Limb (tissue), 2 donors: ENCODE measurements around the gene BARX2.

Experiments
- DNase-seq, 2 donors: peaks; one replicate each; pipeline ENCODE4 v3.0.0-alpha.2; 2016; ENCODE audit errors: extremely low spot score in 2 of 2

BARX2 gene

DNA sequence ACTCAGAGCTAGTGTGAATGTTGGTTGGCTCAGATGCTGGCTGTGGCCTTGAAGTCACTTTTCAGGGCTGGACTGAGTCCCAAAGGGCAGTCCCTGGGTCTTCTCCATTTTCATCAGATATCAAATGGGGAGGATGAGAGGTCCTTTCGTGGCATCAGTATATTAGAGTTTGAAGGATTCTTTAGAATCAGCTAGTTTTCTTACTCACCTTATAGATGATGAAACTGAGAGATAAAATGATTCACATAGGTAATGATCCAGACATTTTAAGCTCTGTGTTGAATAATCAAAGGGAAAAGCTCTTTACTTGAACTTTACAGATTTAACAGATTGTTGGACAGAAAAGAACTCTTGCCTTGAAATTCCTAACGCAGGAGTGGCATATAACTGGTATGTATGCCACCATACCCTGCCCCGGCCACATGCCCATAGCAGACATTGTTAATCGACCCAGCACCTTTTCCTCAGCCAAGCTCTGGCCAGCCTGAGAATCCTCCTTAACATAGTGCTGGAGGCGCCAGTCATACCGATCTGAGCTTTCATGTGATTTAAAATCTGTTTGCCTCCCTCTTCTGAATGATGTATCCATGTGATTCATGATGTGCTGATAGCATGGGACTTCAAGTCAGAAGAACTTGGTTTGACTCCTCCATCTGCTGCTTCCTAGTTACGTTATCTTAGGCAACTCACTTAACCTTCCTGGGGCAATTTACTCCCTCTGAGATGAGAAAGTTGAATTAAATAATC lies 60.0 kb downstream of the BARX2 start:
- DNase-seq = no peak

DNA sequence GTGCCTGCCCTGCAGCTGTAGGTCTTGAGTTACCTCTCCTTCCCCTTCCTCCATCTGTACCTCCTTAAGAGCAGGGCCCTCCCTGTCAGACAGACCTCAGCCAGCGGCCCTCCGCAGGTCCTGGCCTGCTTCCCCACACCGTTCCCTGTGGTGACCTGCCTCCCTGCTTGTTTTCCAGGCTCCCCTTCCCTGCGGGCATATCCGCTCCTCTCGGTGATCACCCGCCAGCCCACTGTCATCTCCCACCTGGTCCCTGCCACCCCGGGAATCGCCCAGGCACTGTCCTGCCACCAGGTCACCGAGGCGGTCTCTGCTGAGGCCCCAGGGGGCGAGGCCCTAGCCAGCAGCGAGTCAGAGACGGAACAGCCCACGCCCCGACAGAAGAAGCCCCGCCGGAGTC lies 60.9 kb downstream of the BARX2 start:
- no peak for DNase-seq

DNA sequence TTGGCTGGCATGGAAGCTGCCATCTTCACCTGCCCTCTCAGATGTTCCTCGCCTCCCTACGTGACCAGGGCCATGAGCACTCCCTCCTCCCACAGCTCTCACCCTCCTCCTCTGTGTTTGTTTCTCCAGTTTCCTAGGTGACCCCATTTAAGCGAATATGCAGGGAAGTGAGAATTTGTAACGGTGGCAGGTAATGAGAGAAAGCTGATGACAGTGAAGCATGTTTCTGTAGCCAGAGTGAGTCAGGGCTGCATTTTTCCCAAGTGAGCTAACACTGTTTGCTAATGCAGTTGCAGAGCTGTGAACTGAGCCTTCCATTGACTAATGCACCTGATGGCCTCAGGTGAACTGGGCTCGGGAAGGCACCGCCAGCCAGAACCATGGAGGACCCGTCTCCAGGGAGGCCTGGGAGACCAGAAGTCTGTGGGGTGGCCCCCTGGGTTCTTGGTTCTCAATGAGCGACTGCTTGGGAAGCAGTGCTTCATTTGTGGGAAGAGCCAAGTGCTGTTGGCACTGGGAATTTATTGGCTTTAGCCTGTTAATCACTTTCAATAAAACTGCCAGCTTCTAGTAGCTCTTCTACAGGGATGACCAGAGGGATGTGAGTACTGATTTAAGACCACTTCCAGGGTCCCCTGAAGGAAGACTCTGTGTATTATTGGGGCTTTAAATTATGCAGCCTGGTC lies 64.5 kb downstream of the BARX2 start:
- no peak for DNase-seq

DNA sequence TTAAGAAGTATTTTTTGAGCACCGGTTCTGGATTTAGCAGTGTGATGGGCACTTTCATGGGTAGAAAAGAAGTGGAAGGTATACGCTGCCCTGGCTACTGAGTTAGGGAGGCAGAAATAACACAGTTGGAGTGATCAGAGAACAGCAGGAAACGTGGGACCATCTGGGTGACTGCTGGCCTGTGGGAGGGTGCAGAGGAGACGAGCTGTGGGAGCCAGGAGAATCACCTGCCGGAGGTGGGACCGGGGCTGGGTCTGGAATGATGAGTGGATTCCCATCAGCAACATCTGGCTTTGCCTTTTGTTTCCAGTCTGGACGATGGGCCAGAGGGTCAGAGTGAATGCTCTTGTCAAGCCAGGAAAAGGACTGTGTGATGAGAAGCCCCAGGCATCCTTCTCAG lies 66.5 kb downstream of the BARX2 start:
- no peak for DNase-seq

DNA sequence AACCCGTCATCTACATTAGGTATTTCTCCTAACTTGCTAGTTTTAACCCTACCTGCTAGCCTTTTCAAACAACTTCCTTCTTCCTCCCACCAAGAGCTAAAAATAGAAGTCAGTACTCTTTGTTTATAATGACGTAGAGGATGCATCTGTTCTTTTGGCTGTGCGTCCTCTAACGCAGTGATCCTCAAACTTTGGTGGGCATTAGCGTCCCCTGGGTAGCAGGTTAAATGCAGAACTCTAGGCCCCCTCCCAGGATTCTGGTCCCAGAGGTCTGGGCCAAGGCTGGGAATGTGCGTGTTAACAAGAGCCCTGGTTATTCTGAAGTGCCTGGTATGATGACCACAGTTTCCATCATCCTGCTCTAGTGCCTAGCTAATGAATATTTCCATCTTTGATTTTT lies 67.6 kb downstream of the BARX2 start:
- DNase-seq = no peak

DNA sequence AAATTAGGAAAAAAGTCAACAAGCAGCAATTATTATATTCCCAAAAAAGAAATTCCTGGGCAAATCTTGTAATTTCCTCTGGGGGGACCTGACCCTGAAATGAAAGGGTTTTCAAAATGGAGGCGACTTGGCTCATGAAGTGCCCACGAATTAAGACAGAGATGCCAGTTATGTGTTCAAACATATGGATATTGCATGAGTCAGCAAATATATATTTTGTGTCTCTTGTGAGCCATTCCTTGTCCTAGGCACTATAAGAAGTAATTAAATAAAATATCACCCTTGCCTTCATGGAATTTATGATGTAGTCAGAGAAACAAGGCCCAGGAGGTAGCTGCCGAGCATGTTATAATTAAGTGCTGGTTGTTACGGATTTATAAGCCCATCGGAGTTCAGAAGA lies 68.6 kb downstream of the BARX2 start:
- no peak for DNase-seq

DNA sequence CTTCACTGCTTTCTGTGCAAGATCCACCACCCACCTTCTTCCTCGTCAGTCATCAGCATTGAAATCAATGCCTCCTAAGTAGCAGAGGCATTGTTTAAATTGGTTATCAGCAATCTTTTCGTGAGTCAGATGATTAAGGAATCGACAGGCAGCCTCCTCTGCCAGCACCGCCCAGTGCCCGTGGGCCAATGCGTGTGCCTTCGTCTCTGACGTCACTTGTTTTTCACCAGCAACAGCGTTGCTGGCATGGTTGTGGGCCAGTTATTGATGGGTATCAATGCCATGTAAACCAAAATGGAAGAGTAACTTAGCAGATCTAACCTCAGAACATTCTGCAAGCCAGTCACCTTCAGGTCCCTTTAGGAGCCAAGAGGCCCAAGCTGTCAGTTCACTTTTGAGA lies 69.6 kb downstream of the BARX2 start:
- DNase-seq = no peak

DNA sequence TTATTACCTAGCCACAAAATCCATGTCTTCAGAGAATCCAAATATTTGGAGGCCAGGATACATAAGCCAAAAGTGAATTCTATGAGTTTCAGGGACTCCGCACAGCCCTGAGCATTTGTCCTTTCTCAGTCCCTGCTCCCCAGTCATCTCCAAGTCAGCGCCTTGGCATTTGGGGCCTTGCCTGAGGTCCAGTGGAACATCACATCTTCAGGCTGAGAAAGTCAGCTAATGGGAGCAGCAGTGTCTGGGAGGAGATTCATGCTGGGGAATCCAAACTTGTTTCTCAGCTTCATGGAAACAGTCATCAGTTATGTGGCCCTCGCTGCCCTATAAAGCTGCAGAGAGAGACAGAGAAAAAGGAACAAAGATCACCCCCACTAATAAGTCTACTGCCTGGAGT lies 70.9 kb downstream of the BARX2 start:
- DNase-seq = no peak

DNA sequence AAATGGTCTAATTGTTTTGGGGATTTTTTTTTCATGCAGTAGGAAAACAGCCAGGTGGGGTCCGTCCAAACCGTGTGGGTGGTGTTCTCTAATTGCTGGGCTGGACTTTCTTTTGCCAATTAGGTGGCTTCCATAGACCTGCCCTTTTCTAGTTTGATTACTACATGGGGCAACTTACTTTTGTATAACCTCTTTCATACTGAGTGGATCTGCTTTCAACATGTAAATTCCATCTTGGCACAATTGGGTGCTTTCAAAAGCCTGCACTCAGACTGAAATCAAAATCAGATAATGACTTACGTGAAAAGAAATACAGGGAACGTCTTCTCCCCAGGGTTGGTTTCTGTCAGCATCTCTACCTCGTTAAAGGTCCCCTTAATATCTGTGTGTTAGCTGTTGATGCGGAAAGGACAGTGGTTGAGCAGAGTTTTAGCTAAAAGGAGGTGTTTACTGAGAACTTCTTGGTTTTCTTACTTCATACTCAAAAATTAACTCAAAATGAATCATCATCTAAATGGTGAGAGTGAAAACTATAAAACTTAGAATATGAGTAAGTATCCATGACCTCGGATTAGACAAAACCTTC lies 72.1 kb downstream of the BARX2 start:
- no peak for DNase-seq

DNA sequence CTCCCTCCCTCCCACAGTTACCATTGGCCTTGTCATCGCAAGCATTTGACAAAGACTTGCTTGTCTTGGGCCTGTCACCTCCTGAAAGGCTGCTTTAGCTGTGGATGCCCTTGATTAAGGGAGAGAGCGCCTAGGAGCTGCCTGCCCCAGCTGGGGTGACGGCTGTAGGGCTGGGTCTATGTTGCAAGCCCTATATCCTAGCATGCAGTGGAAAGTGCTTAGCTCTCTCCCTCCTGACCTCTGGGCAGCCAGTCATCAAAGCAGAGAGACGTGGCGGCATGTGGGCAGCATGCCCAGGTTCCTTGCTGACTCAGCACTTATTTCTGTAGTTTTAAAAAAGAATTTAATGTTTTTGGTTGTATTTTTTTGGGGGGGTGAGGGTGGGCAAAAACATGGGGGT lies 75.9 kb downstream of the BARX2 start:
- no peak for DNase-seq

DNA sequence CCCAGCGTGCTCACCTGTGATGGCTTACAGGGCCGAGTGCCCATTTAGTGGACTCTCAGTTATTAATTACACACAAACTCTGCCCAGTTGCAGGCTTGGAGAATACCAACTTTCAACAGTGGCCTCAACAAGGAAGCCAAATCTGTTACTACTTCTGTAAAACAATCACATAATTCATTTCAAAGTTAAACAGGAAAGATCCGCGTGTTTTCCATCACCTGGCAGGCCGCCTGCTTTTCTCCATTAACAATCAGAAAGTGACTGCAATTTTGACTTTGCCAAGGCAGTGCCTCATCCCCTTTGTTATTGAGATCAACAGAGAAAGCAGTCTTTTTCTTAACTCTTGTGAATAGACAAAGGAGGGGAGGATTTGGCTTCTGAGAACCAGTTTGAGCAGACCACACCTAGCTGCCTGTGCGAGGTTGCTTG lies 77.7 kb downstream of the BARX2 start:
- DNase-seq = no peak

DNA sequence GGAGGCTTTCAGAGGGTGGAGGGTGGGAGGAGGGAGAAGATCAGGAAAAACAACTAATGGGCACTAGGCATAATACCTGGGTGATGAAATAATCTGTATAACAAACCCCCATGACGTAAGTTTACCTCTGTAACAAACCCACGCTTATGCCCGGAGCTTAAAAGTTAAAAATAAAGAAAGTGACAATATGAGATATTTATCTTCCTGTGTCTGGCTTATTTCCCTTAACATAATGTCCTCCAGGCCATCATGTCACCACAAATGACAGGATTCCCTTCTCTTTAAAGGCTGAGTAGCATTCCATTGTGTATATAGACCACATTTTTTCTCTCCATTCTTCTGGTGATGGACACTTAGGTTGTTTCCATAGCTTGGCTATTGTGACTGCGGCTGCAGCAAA lies 79.5 kb downstream of the BARX2 start:
- DNase-seq = no peak

DNA sequence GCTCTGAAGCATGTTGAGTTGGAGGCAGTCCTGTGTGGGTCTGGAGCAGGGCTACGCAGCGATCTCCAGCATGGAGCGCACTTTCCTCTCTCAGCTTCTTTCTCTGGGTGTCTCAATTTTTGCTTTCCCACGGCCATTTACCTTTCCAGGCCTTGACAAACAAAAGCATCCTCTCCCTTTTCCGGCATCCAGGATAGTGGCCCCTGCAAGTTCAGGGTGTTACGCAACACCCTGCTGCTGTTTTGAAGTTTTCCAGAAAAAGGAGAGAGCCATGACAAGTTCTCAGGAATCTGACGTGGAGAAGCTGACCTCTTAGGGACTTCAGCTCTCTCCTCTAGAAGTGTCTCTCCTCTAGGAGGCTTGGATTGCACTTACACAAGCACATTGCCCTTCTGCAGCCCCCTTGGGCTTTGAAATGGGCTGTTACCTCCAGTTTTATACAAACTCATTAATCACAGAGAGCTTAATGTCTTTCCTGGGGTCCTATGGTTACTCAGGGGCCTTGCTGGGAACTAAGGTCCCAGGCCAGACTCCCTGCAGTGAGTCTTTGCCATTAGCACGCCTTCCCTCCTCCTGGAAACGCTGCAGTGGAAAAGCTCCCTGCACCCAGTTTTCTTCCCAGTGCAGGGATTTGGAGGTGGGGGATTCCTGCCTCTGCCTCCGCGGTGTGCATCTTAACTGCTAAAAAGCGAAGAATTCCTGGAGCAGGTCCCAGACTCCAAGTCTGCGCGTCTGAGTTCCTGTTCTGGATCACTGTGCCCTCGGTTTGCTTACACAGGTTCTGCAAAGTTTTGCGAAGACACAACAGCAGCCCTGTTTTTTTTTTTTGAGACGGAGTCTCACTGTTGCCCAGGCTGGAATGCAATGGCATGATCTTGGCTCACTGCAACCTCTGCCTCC lies 80.4 kb downstream of the BARX2 start:
- no peak for DNase-seq

DNA sequence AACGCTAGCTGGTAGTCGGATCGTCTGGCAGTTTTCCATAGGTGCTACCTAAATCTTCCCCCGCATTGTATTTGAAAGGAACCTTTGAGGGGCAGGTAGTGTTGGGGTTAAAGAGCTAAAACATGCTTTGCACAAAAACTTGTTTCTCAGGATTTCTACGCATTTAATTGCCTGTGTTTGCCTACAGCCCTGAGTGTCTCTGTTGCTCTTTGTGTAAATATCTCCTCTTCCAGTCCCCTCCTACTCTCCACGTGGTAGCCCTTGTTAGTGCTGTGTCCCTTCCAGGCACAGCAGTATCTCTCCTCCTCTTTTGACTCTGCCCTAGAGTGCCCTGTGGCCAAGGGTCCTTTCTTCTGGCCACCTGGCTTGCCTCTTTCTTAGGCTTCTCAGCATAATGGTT lies 81.7 kb downstream of the BARX2 start:
- no peak for DNase-seq

DNA sequence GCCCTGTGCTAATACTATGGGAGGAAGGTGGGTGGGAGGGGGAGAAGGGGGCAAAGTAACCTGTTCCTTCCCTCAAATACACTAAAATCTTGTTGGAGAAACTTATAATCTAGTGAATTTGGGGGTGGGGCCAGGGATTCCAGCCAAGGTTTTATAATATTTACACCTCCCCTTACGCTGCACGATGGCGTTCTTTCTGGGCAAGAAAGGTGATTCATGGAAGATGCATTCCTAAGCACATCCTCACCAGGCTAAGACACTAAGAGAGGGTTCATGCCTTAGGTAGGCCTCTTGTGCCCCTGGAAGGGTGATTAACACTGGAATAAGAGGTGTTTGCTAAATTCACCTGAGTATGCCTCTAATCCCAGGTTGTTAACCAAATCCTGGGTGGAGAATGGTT lies 82.6 kb downstream of the BARX2 start:
- DNase-seq = no peak

DNA sequence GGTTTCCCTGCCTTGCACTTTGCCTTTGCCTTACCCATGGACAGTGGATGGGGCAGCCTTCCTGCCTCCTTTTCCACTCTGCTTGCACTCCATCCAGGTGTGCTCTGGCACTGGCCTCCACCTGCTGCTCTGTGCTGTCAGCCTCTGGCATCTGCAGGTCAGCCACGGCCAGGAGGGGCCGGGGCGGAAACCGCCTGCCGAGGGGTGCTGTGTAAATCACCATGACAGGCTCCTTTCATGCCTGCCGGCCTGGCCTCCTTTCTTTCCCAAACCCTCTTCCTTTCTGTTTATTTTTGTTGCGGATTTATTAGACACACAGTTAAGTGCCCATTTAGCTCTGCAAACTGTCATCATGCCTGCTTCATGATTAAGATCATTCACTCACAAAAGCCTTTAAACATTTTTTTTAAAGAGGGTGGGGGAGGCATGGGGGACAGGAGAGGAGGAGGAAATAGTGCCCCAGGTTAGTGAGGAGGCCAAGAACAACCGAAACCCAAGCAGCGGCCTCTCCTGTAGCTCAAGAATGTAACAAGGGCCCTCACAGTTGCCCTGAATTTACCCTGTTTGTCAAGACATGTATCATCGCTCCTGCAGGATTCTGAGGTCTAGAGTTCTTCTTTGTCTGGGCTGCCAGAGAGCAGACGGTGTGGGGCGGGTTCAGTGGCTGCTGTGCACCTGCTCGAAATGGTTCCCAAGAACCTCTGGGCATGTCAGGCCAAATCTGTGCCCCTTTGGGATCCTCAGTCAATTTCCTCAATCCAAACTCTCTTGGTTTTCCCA lies 83.3 kb downstream of the BARX2 start:
- no peak for DNase-seq

DNA sequence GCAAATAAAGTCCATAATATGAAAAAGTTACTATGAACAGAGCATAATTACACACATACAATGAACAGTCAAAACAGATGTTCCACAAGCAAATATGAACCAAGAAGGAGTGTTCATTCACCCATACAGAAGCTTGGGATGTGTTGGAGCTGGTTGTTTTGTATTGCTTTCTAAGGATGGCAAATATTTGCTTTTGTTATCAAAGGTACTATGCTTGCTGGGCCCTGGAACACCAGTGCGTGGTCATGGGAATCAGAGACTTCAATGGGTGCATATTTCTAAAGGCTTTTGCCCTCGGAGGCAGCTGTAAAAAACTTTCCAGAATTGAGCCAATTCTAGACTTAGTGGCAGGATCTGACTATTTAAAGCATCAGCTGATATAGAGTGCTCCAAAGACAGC lies 85.1 kb downstream of the BARX2 start:
- DNase-seq = no peak

DNA sequence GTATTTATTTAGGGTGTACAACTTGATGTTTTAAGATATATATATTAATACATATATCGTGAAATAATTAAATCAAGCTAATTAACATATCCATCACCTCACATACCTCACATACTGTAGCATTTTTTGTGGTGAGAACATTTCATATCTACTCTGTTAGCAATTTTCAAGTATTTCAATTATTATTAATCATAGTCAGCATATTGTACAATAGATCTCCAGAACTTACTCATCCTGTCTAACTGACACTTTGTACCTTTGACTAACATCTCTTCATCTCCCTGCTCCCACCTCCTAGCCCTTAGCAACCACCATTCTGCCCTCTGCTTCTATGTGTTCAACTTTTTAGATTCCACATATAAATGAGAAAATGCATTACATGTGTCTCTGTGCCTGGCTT lies 108.4 kb downstream of the BARX2 start:
- DNase-seq = no peak

DNA sequence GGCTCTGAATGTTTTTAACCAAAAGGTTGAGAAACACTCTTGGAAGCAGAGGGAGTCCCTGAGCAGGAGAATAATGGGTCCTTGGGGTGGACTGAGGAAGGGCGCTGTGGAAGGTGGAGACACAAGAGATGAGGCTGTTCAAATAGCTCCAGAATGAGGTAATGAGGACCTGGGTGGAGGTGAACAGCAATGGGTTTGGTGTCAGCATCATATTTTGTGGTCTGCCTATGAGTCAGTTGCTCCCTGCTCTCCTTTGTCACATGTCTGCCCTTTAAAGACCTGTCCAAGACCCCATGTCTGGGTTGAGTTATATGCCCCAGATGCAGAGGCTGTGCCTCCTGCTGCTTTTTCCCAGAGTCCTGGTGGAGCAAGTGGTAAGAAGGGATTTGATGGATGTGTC lies 113.6 kb downstream of the BARX2 start:
- DNase-seq = no peak

DNA sequence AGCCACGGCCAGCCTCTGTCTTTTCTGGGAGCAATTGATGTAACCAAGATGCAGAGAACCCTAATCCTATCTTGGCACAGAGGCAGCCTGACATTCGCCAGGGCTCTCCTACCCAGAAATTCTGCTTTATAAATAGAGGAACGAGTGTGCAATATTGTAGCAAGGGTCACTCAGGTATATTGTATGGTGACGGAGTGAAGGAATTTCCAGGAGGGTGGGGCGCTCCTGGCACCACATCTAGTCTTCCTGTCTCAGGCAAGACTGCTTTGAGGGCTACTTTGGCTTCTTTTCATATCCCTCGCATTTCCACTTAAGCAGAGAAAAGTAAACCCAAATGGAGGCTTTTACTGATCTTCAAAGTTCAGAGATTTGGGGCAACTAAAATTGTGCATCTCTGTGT lies 114.4 kb downstream of the BARX2 start:
- no peak for DNase-seq

DNA sequence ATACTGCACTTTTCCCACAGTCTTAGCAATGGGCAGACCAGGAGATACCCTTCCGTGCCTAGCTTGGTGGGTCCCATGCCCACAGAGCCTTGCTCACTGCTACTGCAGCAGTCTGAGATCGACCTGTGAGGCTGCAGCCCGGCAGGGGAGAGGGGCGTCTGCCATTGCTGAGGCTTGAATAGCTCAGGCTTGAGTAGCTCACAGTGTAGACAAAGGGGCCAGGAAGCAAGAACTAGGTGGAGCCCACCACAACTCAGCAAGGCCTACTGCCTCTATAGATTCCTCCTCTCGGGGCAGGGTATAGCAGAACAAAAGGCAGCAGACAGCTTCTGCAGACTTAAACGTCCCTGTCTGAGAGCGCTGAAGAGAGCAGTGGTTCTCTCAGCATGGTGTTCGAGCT lies 118.1 kb downstream of the BARX2 start:
- no peak for DNase-seq
